Measurements from ENCODE around the gene TXNRD3.

TXNRD3 gene

GRCh38 chr3:126581569-126581968 is 73.4 kb downstream of the TXNRD3 start:
- DNase-seq: no peak

- DNase-seq: no peak
Observed at GRCh38 chr3:126580746-126581145, 74.2 kb downstream of the TXNRD3 start.

GRCh38 chr3:126578702-126579101 is 76.2 kb downstream of the TXNRD3 start:
- DNase-seq: no peak

- DNase-seq: no peak
Observed at GRCh38 chr3:126577261-126577660, 77.7 kb downstream of the TXNRD3 start.

GRCh38 chr3:126573492-126574117 is 81.3 kb downstream of the TXNRD3 start:
- DNase-seq: no peak

- DNase-seq: no peak
Observed at GRCh38 chr3:126571078-126571477, 83.8 kb downstream of the TXNRD3 start.

GRCh38 chr3:126570103-126570541 is 84.8 kb downstream of the TXNRD3 start:
- no peak for DNase-seq

GRCh38 chr3:126569390-126569975 is 85.4 kb downstream of the TXNRD3 start:
- DNase-seq: no peak

- no peak for DNase-seq
Observed at GRCh38 chr3:126568776-126569342, 86.1 kb downstream of the TXNRD3 start.

GRCh38 chr3:126567696-126568438 is 87.1 kb downstream of the TXNRD3 start:
- peak; percentile 37 for DNase-seq

- no peak for DNase-seq
Observed at GRCh38 chr3:126562737-126563276, 92.1 kb downstream of the TXNRD3 start.

- DNase-seq: peak; percentile 23
Observed at GRCh38 chr3:126558336-126559071, 96.4 kb downstream of the TXNRD3 start, which contains the start of gene C3orf22. Gene C3orf22 (minus strand): TSS chr3:126558932. CDS start chr3:126553390, 5,542 bp downstream.

- DNase-seq: peak; percentile 32
Observed at GRCh38 chr3:126557761-126558160, 97.2 kb downstream of the TXNRD3 start.

- DNase-seq: no peak
Observed at GRCh38 chr3:126557415-126557745, 97.5 kb downstream of the TXNRD3 start.
